ENCODE measurements around the gene ESR1. TPM values are rescaled to one million over a fixed set of nuclear protein-coding genes. Genes with fewer than 3 reads are reported as not detected.

The ESR1 gene
- total RNA-seq, 2 donors from 2014 or later = 4.9 TPM

DNA sequence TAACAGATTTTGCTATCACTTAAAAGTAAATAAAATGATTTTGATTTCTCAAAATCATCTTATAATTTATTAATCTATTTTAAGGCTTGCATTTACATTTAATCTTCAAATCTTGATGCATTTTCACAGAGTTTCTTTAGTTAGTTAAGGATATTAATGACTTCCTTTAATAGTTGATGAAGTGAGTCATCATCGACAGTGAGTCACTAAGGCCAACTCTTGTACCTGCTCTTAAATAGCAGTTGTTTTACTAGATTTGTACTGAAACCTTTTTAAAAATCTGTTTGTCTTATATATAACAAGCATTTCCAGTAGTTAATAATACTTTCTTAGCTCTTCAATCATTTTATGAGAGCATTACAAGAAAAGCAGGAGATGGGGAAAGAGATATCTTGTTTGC is 191.7 kb downstream of the ESR1 start:
- H3K27me3 ChIP-seq (replicated peaks; ENCODE audit: insufficient read depth) = no peaks in the 10 kb centered on the region
- no peaks in the 10 kb centered on the region for H3K36me3 ChIP-seq
- H3K27ac ChIP-seq = no peak overlapping the region
- TF ChIP-seq, protein P1, sequence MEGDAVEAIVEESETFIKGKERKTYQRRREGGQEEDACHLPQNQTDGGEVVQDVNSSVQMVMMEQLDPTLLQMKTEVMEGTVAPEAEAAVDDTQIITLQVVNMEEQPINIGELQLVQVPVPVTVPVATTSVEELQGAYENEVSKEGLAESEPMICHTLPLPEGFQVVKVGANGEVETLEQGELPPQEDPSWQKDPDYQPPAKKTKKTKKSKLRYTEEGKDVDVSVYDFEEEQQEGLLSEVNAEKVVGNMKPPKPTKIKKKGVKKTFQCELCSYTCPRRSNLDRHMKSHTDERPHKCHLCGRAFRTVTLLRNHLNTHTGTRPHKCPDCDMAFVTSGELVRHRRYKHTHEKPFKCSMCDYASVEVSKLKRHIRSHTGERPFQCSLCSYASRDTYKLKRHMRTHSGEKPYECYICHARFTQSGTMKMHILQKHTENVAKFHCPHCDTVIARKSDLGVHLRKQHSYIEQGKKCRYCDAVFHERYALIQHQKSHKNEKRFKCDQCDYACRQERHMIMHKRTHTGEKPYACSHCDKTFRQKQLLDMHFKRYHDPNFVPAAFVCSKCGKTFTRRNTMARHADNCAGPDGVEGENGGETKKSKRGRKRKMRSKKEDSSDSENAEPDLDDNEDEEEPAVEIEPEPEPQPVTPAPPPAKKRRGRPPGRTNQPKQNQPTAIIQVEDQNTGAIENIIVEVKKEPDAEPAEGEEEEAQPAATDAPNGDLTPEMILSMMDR (IDR thresholded peaks at IDR 0.05) = no peak
- ATAC-seq (ENCODE audit: insufficient number of reproducible peaks, low FRiP score, low read depth) (no peak), DNase-seq (ENCODE audit: low spot score) (no peak)
- H3K4me1 ChIP-seq (ENCODE audit: control insufficient read depth in 1 of 2, low read depth in 2 of 2) = no peaks in the 10 kb centered on the region
- no peaks in the 10 kb centered on the region for H3K9me3 ChIP-seq
- H3K4me3 ChIP-seq = no peak overlapping the region

DNA sequence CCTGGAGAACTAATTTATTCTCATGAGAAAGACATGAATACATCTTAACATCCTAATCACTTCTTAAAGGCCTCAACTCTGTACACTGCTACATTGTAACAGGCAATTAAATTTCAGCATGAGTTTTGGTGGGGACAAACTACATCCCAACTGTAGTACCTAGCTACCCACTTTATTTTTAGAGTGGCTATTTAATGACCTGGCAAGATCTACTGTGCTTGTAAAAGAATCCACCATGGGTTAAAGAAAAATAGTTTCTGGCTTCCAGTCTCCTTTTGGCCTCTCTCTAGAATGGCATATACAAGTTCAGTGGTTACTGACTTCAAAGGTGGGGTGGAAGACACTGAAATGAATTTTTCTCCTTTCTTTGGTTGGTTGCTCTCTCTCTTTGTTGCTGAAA is 193.9 kb downstream of the ESR1 start:
- DNase-seq (ENCODE audit: low spot score) (no peak), ATAC-seq (ENCODE audit: insufficient number of reproducible peaks, low FRiP score, low read depth) (no peak)
- no peaks in the 10 kb centered on the region for H3K36me3 ChIP-seq
- H3K9me3 ChIP-seq = no peaks in the 10 kb centered on the region
- TF ChIP-seq, protein P1 (IDR thresholded peaks at IDR 0.05) = no peak
- H3K4me3 ChIP-seq = no peak overlapping the region
- H3K27ac ChIP-seq = no peak overlapping the region
- no peaks in the 10 kb centered on the region for H3K4me1 ChIP-seq (ENCODE audit: control insufficient read depth in 1 of 2, low read depth in 2 of 2)
- no peaks in the 10 kb centered on the region for H3K27me3 ChIP-seq (replicated peaks; ENCODE audit: insufficient read depth)

DNA sequence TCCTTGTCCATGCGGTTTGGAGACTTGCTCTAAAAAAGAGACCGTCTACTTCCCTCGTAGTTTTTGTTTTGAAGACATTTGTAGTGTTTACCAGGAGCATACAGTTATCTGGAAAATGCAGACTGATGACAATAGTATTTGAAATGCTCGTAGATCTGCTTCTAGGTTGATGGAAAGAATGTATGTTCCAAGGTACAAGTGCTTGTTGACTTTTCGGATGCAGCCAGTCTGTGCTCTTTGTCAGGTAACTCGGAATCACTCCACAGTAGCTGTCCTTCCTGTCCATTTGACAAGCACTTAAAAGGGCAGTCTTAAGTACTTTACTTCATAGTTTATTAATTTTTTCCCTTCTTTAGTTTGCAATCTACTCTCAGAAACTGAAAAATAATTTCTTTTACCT is 194.8 kb downstream of the ESR1 start:
- TF ChIP-seq, protein P1 (IDR thresholded peaks at IDR 0.05) = no peak
- Histone ChIP-seq H3K9me3 (no peaks in the 10 kb centered on the region), H3K4me3 (no peak overlapping the region), H3K27me3 (replicated peaks; ENCODE audit: insufficient read depth) (no peaks in the 10 kb centered on the region), H3K4me1 (ENCODE audit: control insufficient read depth in 1 of 2, low read depth in 2 of 2) (no peaks in the 10 kb centered on the region), H3K27ac (no peak overlapping the region), H3K36me3 (no peaks in the 10 kb centered on the region)
- DNase-seq (ENCODE audit: low spot score) (no peak), ATAC-seq (ENCODE audit: insufficient number of reproducible peaks, low FRiP score, low read depth) (no peak)

DNA sequence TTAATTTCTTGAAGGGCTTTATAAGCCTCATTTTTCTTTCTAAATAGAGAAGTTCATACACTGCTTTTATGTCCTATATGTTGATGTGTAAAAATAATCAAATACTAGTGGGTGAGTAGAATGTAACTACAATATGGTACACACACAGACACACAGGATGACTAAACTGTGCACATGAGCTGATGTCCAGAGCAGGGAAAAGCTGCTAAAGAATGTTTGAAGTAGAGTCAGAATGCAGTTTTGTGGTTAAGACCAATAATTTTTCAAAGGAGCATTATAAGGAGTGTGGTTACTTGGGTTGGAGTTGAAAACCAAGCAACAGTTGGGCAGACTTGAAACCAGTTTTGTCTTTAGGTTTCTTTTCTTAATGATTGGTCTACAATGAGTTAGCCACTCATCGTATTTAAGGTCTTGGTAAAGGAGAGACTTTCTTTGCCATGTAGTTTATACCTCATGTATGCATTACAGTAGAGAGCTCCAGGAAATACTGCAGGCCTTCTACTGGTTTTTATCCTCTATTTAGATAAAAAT is 196.6 kb downstream of the ESR1 start:
- no peaks in the 10 kb centered on the region for H3K27me3 ChIP-seq (replicated peaks; ENCODE audit: insufficient read depth)

DNA sequence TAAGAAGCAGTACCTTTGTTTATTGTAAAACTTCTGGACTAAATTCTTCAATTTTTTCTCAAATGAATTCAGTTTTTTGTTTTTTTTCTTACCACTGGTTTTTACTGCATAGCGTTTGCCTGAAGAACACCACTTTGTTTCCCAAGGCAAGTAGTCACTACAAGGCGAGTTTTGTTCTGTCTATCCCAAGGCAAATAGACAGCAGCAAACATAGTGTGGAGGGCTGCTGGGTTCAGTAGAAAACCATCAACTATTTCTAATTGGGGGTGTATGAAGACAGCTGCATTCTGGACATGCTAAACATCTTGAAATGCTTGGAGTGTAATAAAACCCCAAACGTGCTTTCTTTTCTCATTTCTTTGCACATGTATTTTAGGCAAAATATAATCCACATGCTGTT is 197.4 kb downstream of the ESR1 start:
- DNase-seq (ENCODE audit: low spot score) = no peak

More for the DNA sequence above, 196.6 kb downstream of the ESR1 start:
- no peaks in the 10 kb centered on the region for H3K9me3 ChIP-seq
- H3K4me1 ChIP-seq (ENCODE audit: control insufficient read depth in 1 of 2, low read depth in 2 of 2) = no peaks in the 10 kb centered on the region
- no peak overlapping the region for H3K4me3 ChIP-seq
- no peaks in the 10 kb centered on the region for H3K36me3 ChIP-seq
- no peak for DNase-seq (ENCODE audit: low spot score)
- ATAC-seq (ENCODE audit: insufficient number of reproducible peaks, low FRiP score, low read depth) = no peak
- TF ChIP-seq, protein P1 (IDR thresholded peaks at IDR 0.05) = no peak
- H3K27ac ChIP-seq = no peak overlapping the region

More for the DNA sequence above, 197.4 kb downstream of the ESR1 start:
- Histone ChIP-seq H3K9me3 (no peaks in the 10 kb centered on the region), H3K27me3 (replicated peaks; ENCODE audit: insufficient read depth) (no peaks in the 10 kb centered on the region), H3K4me1 (ENCODE audit: control insufficient read depth in 1 of 2, low read depth in 2 of 2) (no peaks in the 10 kb centered on the region), H3K27ac (no peak overlapping the region), H3K36me3 (no peaks in the 10 kb centered on the region), H3K4me3 (no peak overlapping the region)
- ATAC-seq (ENCODE audit: insufficient number of reproducible peaks, low FRiP score, low read depth) = no peak
- TF ChIP-seq, protein P1 (IDR thresholded peaks at IDR 0.05) = no peak
